ENCODE measurements around the gene MDM1. TPM values are rescaled to one million over a fixed set of nuclear protein-coding genes. Genes with fewer than 3 reads are reported as not detected.

MDM1 gene
- total RNA-seq, 1 experiment from 2014 or later, result 14.0 TPM

DNA sequence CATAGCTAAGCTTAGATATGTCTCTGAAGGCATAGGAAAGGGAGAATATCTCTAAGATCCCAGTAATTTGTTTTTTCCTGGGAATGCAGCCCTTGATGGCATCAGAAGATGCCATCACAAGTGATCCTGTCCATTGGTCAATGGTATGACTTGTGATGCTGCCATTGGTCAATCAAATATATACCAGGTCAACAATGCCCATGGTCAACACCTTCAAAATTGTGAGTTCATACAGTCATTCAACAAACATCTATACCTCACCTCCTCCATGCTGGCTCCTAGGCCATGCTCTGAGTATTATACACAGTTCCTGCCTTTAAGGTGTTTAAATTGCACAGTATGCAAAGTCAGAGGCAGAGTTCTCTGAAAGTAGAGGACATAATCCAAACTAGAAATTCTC lies 59.4 kb downstream of the MDM1 start:
- no peaks in the 10 kb centered on the region for H4K20me1 ChIP-seq (ENCODE audit: insufficient read depth)
- H2AFZ ChIP-seq, result no peak overlapping the region
- H3K27me3 ChIP-seq (ENCODE audit: insufficient read depth, low read depth), result no peaks in the 10 kb centered on the region
- no peak overlapping the region for H3K27ac ChIP-seq
- ChIA-PET POLR2A (ENCODE audit: unreplicated experiment) (no interaction called here), CTCF (no interaction called here)
- H3K79me2 ChIP-seq (ENCODE audit: low read depth), result no peaks in the 10 kb centered on the region
- H3K4me3 ChIP-seq, result no peak overlapping the region
- no peaks in the 10 kb centered on the region; the same call in 1 of the 2 replicates for H3K9me2 ChIP-seq (ENCODE audit: insufficient read depth)
- H3K36me3 ChIP-seq (ENCODE audit: low read depth), result no peaks in the 10 kb centered on the region
- H3F3A ChIP-seq (ENCODE audit: insufficient read depth, low read depth), result peaks cover 2% of the 10 kb centered on the region; the same call in 1 of the 2 replicates
- peaks cover 13% of the 10 kb centered on the region for H3K4me1 ChIP-seq (replicated peaks; ENCODE audit: insufficient read depth)
- intact Hi-C loops (cut with micrococcal nuclease; ENCODE audit: unreplicated experiment), result no loop called here
- no peak overlapping the region for H3K4me2 ChIP-seq
- no peak for DNase-seq
- BruUV-seq (replicated peaks), result no TSS peak
- TF ChIP-seq, protein P1, sequence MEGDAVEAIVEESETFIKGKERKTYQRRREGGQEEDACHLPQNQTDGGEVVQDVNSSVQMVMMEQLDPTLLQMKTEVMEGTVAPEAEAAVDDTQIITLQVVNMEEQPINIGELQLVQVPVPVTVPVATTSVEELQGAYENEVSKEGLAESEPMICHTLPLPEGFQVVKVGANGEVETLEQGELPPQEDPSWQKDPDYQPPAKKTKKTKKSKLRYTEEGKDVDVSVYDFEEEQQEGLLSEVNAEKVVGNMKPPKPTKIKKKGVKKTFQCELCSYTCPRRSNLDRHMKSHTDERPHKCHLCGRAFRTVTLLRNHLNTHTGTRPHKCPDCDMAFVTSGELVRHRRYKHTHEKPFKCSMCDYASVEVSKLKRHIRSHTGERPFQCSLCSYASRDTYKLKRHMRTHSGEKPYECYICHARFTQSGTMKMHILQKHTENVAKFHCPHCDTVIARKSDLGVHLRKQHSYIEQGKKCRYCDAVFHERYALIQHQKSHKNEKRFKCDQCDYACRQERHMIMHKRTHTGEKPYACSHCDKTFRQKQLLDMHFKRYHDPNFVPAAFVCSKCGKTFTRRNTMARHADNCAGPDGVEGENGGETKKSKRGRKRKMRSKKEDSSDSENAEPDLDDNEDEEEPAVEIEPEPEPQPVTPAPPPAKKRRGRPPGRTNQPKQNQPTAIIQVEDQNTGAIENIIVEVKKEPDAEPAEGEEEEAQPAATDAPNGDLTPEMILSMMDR (conservative IDR thresholded peaks at IDR 0.05), result no peak
- no peak for TF ChIP-seq EZH2 (IDR thresholded peaks at IDR 0.05; ENCODE audit: low read depth)
- no peaks in the 10 kb centered on the region for H3K9me3 ChIP-seq (ENCODE audit: insufficient read depth, low read depth)

DNA sequence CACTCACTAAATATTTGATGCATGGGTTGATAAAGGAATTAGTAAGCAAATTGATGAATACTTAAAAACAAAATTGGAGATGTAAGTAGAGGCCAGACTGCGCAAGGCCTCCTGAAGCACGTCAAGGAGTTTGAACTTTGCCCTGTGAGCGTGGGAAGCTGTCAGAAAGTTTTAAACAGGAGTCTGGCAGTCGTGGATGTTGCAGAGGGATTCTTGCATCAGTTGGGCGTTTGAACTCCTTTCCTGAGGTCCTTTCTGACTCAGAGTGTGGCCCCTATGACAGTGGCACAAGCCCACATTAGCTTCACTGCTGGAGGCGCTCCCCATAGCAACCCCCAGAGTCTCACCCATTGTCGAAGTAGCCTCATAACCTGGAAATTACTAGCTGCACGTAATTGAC lies 60.8 kb downstream of the MDM1 start:
- H4K20me1 ChIP-seq (ENCODE audit: insufficient read depth), result no peaks in the 10 kb centered on the region
- ChIA-PET CTCF (interaction anchor here (0.7 kb wide), 1 partner anchor 967 kb away, joined by 9 read pairs; no protein-coding TSS in a partner anchor), POLR2A (ENCODE audit: unreplicated experiment) (no interaction called here)
- H3K79me2 ChIP-seq (ENCODE audit: low read depth), result no peaks in the 10 kb centered on the region
- no peaks in the 10 kb centered on the region for H3K36me3 ChIP-seq (ENCODE audit: low read depth)
- intact Hi-C loops (cut with micrococcal nuclease; ENCODE audit: unreplicated experiment), result no loop called here
- no peaks in the 10 kb centered on the region; the same call in 1 of the 2 replicates for H3K9me2 ChIP-seq (ENCODE audit: insufficient read depth)
- no peak overlapping the region for H3K4me2 ChIP-seq
- no TSS peak for BruUV-seq (replicated peaks)
- no peak overlapping the region for H3K27ac ChIP-seq
- TF ChIP-seq, protein P1 (conservative IDR thresholded peaks at IDR 0.05), result no peak
- TF ChIP-seq EZH2 (IDR thresholded peaks at IDR 0.05; ENCODE audit: low read depth), result no peak
- H3K4me3 ChIP-seq, result no peak overlapping the region
- no peak for DNase-seq
- H3K4me1 ChIP-seq (replicated peaks; ENCODE audit: insufficient read depth), result no peaks in the 10 kb centered on the region; the same call in 1 of the 2 replicates
- no peak overlapping the region for H2AFZ ChIP-seq
- no peaks in the 10 kb centered on the region for H3K27me3 ChIP-seq (ENCODE audit: insufficient read depth, low read depth)
- H3F3A ChIP-seq (ENCODE audit: insufficient read depth, low read depth), result no peaks in the 10 kb centered on the region
- no peaks in the 10 kb centered on the region for H3K9me3 ChIP-seq (ENCODE audit: insufficient read depth, low read depth)

DNA sequence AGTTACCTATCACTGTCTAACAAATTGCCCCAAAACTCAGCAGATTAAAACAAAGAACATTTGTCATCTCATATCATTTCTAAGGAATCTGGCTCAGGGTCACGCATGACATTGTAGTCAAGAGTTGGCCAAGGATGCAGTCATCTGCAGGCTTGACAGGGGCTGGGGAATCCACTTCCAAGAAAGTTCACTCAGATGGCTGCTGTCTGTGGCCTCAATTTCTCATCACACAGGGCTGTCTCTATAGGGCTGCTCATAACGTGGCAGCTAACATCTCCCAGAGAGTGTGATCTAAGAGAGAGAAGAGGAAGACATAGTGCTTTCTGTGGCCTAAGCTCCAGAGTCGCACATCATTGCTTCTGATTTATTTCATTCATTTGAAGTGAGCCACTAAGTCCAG lies 61.8 kb downstream of the MDM1 start:
- ChIA-PET CTCF (no interaction called here), POLR2A (ENCODE audit: unreplicated experiment) (no interaction called here)
- no peak for TF ChIP-seq EZH2 (IDR thresholded peaks at IDR 0.05; ENCODE audit: low read depth)
- TF ChIP-seq, protein P1 (conservative IDR thresholded peaks at IDR 0.05), result no peak
- DNase-seq, result no peak
- Histone ChIP-seq H3K27me3 (ENCODE audit: insufficient read depth, low read depth) (no peaks in the 10 kb centered on the region), H3K4me2 (no peak overlapping the region), H3K9me2 (ENCODE audit: insufficient read depth) (no peaks in the 10 kb centered on the region; the same call in 1 of the 2 replicates), H3K79me2 (ENCODE audit: low read depth) (no peaks in the 10 kb centered on the region), H3K36me3 (ENCODE audit: low read depth) (no peaks in the 10 kb centered on the region), H3F3A (ENCODE audit: insufficient read depth, low read depth) (no peaks in the 10 kb centered on the region), H3K27ac (no peak overlapping the region), H3K4me1 (replicated peaks; ENCODE audit: insufficient read depth) (no peaks in the 10 kb centered on the region; the same call in 1 of the 2 replicates), H3K4me3 (no peak overlapping the region), H4K20me1 (ENCODE audit: insufficient read depth) (no peaks in the 10 kb centered on the region), H3K9me3 (ENCODE audit: insufficient read depth, low read depth) (no peaks in the 10 kb centered on the region), H2AFZ (no peak overlapping the region)
- BruUV-seq (replicated peaks), result no TSS peak
- intact Hi-C loops (cut with micrococcal nuclease; ENCODE audit: unreplicated experiment), result no loop called here
